ENCODE measurements around the gene SRD5A3.

Gene SRD5A3

DNA sequence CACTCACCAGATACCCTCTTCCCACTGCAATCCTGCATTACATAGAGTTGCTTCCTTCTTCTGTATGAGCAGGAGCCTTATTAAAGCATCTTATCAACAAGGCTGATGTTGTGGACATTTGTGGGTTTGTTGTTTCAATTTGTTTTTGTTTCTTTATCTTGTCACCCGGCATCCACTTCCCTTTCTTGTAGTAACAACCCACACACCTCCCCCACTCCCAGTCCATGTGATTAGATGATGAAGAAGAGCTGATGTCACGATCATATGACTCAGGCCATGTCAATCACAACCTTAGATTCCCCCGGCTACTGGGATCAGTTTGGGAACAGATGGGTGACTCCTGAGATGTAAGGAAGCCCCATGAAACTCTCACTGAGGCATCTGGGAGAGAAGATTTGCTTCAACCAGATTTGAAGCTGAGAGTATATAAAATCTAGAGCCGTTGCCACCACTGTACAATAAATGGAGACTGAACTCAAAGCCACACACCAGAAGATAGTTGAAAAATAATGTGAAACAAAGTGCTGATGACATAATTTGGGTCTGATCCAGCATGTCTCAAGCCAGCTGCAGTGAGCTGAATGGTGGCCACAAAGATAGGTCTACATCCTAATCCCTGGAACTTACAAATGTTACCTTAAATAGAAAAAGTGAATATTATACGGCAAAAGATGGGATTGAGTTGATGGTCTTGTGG lies 34.1 kb upstream of the SRD5A3 start:
- H2BK15ac ChIP-seq (replicated peaks; ENCODE audit: low read depth): no peak overlapping the region
- H3K27ac ChIP-seq (ENCODE audit: low read depth, low read length): no peak overlapping the region
- no peaks in the 10 kb centered on the region for H3K4me1 ChIP-seq (ENCODE audit: control insufficient read depth, low read depth, low read length)
- DNase-seq: no peak
- no peak overlapping the region for H3K4ac ChIP-seq (ENCODE audit: low read depth, low read length)
- H3K4me3 ChIP-seq (ENCODE audit: low read length): no peak overlapping the region
- H3K36me3 ChIP-seq (ENCODE audit: control insufficient read depth, insufficient read depth, low read length): no peaks in the 10 kb centered on the region
- no peak overlapping the region for H3K4me2 ChIP-seq (ENCODE audit: low read length)
- H3K56ac ChIP-seq (ENCODE audit: low read length): no peak overlapping the region
- H3K18ac ChIP-seq (ENCODE audit: low read length): no peak overlapping the region
- H3K79me2 ChIP-seq (ENCODE audit: control insufficient read depth, insufficient read depth, low read length): no peaks in the 10 kb centered on the region
- H3K9ac ChIP-seq (ENCODE audit: low read length): no peak overlapping the region
- no peaks in the 10 kb centered on the region for H3K27me3 ChIP-seq (ENCODE audit: insufficient read depth, low read length, poor library complexity)
- no peak overlapping the region for H2BK5ac ChIP-seq (ENCODE audit: low read length)
- no peak overlapping the region for H2AK5ac ChIP-seq (ENCODE audit: low read length)
- H2BK120ac ChIP-seq (ENCODE audit: low read depth, low read length): no peak overlapping the region
- WGBS (ENCODE audit: extremely low coverage, insufficient coverage, low lambda C conversion rate): no CpG with 5 or more reads among the region's 5 CpGs
- H3K79me1 ChIP-seq (ENCODE audit: low read length): no peaks in the 10 kb centered on the region
- H3K23ac ChIP-seq (ENCODE audit: low read length): no peak overlapping the region
- H4K5ac ChIP-seq (ENCODE audit: low read length): no peak overlapping the region
- H4K8ac ChIP-seq (ENCODE audit: low read depth, low read length): no peak overlapping the region

DNA sequence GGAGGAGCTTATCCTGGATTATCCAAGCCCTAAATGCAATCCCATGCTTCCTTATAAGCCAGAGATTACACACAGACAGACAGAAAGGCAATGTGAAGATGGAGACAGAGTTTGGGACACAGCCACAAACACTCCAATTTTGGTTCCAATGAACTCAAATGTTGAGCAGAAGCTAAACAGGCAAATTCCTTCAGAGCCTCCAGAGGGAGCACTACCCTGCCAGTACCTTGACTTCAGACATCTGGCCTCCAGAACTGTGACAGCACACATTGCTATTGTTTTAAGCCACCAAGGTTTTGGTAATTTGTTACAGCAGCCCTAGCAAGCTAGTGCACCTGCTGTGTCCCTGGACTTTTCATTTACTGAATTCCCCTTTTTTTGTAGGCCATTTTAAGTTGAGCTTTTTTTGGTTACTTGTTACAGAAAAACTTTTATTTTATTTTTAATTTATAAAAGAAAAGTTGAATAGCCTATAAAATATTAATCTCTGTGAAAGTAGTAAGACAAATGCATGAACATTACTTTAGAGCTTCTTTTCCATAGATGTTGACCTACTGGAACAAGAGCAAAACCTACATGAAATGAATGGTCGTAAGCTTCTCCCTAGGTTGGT lies 33.4 kb upstream of the SRD5A3 start:
- no peak overlapping the region for H3K4me2 ChIP-seq (ENCODE audit: low read length)
- H2BK120ac ChIP-seq (ENCODE audit: low read depth, low read length): no peak overlapping the region
- no peak overlapping the region for H3K27ac ChIP-seq (ENCODE audit: low read depth, low read length)
- no peaks in the 10 kb centered on the region for H3K27me3 ChIP-seq (ENCODE audit: insufficient read depth, low read length, poor library complexity)
- no peak overlapping the region for H2BK15ac ChIP-seq (replicated peaks; ENCODE audit: low read depth)
- H4K5ac ChIP-seq (ENCODE audit: low read length): no peak overlapping the region
- H3K79me2 ChIP-seq (ENCODE audit: control insufficient read depth, insufficient read depth, low read length): no peaks in the 10 kb centered on the region
- no peak overlapping the region for H4K8ac ChIP-seq (ENCODE audit: low read depth, low read length)
- no peaks in the 10 kb centered on the region for H3K79me1 ChIP-seq (ENCODE audit: low read length)
- no peak overlapping the region for H3K4ac ChIP-seq (ENCODE audit: low read depth, low read length)
- peak; percentile 72 for DNase-seq
- WGBS (ENCODE audit: extremely low coverage, insufficient coverage, low lambda C conversion rate): no CpG with 5 or more reads among the region's 1 CpG
- H3K56ac ChIP-seq (ENCODE audit: low read length): no peak overlapping the region
- H3K4me1 ChIP-seq (ENCODE audit: control insufficient read depth, low read depth, low read length): no peaks in the 10 kb centered on the region
- H2AK5ac ChIP-seq (ENCODE audit: low read length): no peak overlapping the region
- H3K36me3 ChIP-seq (ENCODE audit: control insufficient read depth, insufficient read depth, low read length): no peaks in the 10 kb centered on the region
- no peak overlapping the region for H3K23ac ChIP-seq (ENCODE audit: low read length)
- no peak overlapping the region for H3K18ac ChIP-seq (ENCODE audit: low read length)
- no peak overlapping the region for H2BK5ac ChIP-seq (ENCODE audit: low read length)
- no peak overlapping the region for H3K9ac ChIP-seq (ENCODE audit: low read length)
- no peak overlapping the region for H3K4me3 ChIP-seq (ENCODE audit: low read length)

DNA sequence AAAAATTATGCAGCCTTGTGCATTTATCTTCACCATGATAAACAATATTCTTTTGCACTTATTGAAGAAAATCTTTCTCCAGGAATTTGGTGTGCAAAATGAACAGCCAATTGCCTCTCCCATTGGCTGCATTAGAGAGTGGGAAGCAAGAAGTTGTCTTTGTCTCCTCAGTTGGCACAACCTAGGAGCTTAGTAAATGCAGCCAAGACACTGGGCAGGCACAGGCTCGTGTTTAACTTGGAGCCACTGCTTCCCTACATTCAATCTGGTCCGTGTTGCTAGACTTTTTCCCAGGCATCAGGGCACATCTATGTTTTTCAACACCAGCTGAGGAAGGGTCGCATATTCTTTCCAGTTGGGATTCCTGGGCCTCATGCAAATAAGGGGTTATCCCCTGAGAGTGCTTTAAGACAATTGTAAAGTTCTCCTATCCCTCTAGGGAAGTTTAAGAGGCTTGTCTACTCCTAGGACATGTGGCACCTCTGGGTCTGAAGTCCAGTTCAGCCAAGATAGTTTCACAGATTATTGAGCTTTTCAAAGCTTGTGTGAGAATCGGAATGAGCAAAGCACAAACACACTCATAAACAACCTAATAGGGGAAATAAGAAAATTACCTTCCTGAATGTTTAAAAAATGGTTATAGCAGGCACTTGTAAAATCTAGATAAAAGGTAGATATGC lies 31.8 kb upstream of the SRD5A3 start:
- H3K79me1 ChIP-seq (ENCODE audit: low read length): no peaks in the 10 kb centered on the region
- H3K23ac ChIP-seq (ENCODE audit: low read length): no peak overlapping the region
- no peak overlapping the region for H3K18ac ChIP-seq (ENCODE audit: low read length)
- H2BK15ac ChIP-seq (replicated peaks; ENCODE audit: low read depth): no peak overlapping the region
- H3K9ac ChIP-seq (ENCODE audit: low read length): no peak overlapping the region
- no peak overlapping the region for H3K56ac ChIP-seq (ENCODE audit: low read length)
- no peak overlapping the region for H2BK5ac ChIP-seq (ENCODE audit: low read length)
- H2BK120ac ChIP-seq (ENCODE audit: low read depth, low read length): no peak overlapping the region
- no peak overlapping the region for H2AK5ac ChIP-seq (ENCODE audit: low read length)
- H3K4me2 ChIP-seq (ENCODE audit: low read length): no peak overlapping the region
- no peaks in the 10 kb centered on the region for H3K4me1 ChIP-seq (ENCODE audit: control insufficient read depth, low read depth, low read length)
- no peaks in the 10 kb centered on the region for H3K36me3 ChIP-seq (ENCODE audit: control insufficient read depth, insufficient read depth, low read length)
- no peak overlapping the region for H3K4ac ChIP-seq (ENCODE audit: low read depth, low read length)
- H4K5ac ChIP-seq (ENCODE audit: low read length): no peak overlapping the region
- no peak for DNase-seq
- no peak overlapping the region for H3K27ac ChIP-seq (ENCODE audit: low read depth, low read length)
- no peaks in the 10 kb centered on the region for H3K79me2 ChIP-seq (ENCODE audit: control insufficient read depth, insufficient read depth, low read length)
- no peak overlapping the region for H3K4me3 ChIP-seq (ENCODE audit: low read length)
- H3K27me3 ChIP-seq (ENCODE audit: insufficient read depth, low read length, poor library complexity): no peaks in the 10 kb centered on the region
- no CpG with 5 or more reads among the region's 4 CpGs for WGBS (ENCODE audit: extremely low coverage, insufficient coverage, low lambda C conversion rate)
- no peak overlapping the region for H4K8ac ChIP-seq (ENCODE audit: low read depth, low read length)

GRCh38 chr4:55318175-55319129 lies 27.6 kb upstream of the SRD5A3 start:
- no peak overlapping the region for H4K8ac ChIP-seq (ENCODE audit: low read depth, low read length)

DNA sequence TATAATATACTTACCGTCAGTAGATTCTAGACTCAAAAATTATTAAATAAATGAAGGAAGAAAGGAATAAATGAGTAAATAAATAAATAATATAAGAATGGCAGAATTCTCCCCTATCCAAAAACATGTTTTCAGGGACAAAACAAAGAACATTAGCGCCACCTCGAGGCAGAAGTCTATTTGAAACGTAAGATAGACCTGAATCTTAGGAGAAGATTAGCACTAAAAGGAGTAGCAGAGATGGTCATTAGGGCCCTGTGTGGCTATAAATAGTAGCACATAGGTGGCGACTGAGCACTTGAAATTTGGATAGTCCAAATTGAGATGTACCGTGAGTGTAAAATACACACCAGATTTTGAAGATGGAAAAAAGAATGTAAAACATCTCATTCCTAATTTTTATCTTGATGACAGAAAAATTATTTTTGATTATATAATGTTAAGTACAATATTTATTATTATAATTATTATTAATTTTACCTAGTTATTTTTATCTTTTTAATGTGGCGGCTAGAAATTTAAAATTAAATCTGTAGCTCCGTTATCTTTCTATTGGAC lies 24.3 kb upstream of the SRD5A3 start:
- no CpG with 5 or more reads among the region's 8 CpGs for WGBS (ENCODE audit: extremely low coverage, insufficient coverage, low lambda C conversion rate)
- no peak overlapping the region for H3K27ac ChIP-seq (ENCODE audit: low read depth, low read length)

More at GRCh38 chr4:55318175-55319129, 27.6 kb upstream of the SRD5A3 start:
- Histone ChIP-seq H3K18ac (ENCODE audit: low read length) (no peak overlapping the region), H2AK5ac (ENCODE audit: low read length) (peak overlapping the region; percentile 82), H3K56ac (ENCODE audit: low read length) (peak overlapping the region; percentile 31), H2BK120ac (ENCODE audit: low read depth, low read length) (no peak overlapping the region), H3K23ac (ENCODE audit: low read length) (no peak overlapping the region), H3K27me3 (ENCODE audit: insufficient read depth, low read length, poor library complexity) (no peaks in the 10 kb centered on the region), H3K4me3 (ENCODE audit: low read length) (no peak overlapping the region), H3K9ac (ENCODE audit: low read length) (no peak overlapping the region), H3K4me2 (ENCODE audit: low read length) (no peak overlapping the region), H3K79me1 (ENCODE audit: low read length) (no peaks in the 10 kb centered on the region), H3K79me2 (ENCODE audit: control insufficient read depth, insufficient read depth, low read length) (no peaks in the 10 kb centered on the region), H4K5ac (ENCODE audit: low read length) (no peak overlapping the region), H3K4ac (ENCODE audit: low read depth, low read length) (no peak overlapping the region), H3K4me1 (ENCODE audit: control insufficient read depth, low read depth, low read length) (peaks cover 3% of the 10 kb centered on the region), H3K36me3 (ENCODE audit: control insufficient read depth, insufficient read depth, low read length) (no peaks in the 10 kb centered on the region), H2BK15ac (replicated peaks; ENCODE audit: low read depth) (no peak overlapping the region), H2BK5ac (ENCODE audit: low read length) (no peak overlapping the region), H3K27ac (ENCODE audit: low read depth, low read length) (no peak overlapping the region)
- WGBS (ENCODE audit: extremely low coverage, insufficient coverage, low lambda C conversion rate): no CpG with 5 or more reads among the region's 5 CpGs
- no peak for DNase-seq

More for the DNA sequence above, 24.3 kb upstream of the SRD5A3 start:
- peaks cover 3% of the 10 kb centered on the region for H3K4me1 ChIP-seq (ENCODE audit: control insufficient read depth, low read depth, low read length)
- H2BK15ac ChIP-seq (replicated peaks; ENCODE audit: low read depth): no peak overlapping the region
- DNase-seq: peak; percentile 92
- H3K18ac ChIP-seq (ENCODE audit: low read length): no peak overlapping the region
- no peaks in the 10 kb centered on the region for H3K27me3 ChIP-seq (ENCODE audit: insufficient read depth, low read length, poor library complexity)
- H2BK5ac ChIP-seq (ENCODE audit: low read length): no peak overlapping the region
- no peak overlapping the region for H3K4ac ChIP-seq (ENCODE audit: low read depth, low read length)
- H3K36me3 ChIP-seq (ENCODE audit: control insufficient read depth, insufficient read depth, low read length): no peaks in the 10 kb centered on the region
- no peak overlapping the region for H3K9ac ChIP-seq (ENCODE audit: low read length)
- no peaks in the 10 kb centered on the region for H3K79me1 ChIP-seq (ENCODE audit: low read length)
- no peak overlapping the region for H2AK5ac ChIP-seq (ENCODE audit: low read length)
- H2BK120ac ChIP-seq (ENCODE audit: low read depth, low read length): no peak overlapping the region
- H3K56ac ChIP-seq (ENCODE audit: low read length): no peak overlapping the region
- H4K8ac ChIP-seq (ENCODE audit: low read depth, low read length): no peak overlapping the region
- no peak overlapping the region for H3K4me3 ChIP-seq (ENCODE audit: low read length)
- no peak overlapping the region for H3K23ac ChIP-seq (ENCODE audit: low read length)
- H4K5ac ChIP-seq (ENCODE audit: low read length): no peak overlapping the region
- no peaks in the 10 kb centered on the region for H3K79me2 ChIP-seq (ENCODE audit: control insufficient read depth, insufficient read depth, low read length)
- no peak overlapping the region for H3K4me2 ChIP-seq (ENCODE audit: low read length)

All from mesendoderm (in vitro differentiated cells).